ENCODE results near the gene EMC6.

EMC6 gene

DNA sequence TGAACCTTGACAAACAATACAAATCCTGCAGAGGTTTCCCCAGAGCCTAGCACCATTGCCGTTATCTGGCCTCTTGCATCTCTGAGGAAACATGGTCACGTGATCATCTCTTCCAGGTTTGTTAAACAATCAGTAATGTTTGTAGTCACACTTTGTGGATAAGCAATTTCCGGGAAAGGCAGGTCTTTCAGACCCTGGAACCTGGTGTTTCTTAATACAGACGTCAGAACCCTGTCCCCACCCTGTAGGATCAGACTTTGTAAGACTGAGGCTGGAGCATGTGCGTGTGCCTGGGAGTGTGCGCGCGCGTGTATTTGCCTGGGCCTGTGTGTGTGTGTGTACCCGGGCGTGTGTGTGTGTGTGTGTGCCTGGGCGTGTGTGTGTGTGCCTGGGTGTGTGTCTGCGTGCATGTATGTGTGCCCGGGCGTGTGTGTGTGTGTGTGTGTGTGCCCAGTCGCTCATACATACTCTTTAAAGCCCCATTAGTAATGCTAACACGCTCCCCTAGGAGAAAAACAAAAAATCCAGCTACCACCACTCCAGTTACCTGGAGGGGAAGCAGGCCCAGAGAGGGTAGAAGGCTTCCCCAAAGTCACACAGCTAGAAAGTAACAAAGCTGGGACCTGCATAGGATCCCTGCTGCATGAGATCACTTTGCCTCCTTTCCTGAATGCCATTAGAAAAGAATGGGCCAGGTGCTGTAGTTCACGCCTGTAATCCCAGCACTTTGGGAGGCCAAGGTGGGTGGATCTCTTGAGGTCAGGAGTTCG, 26.7 kb upstream of the EMC6 start:
- TF ChIP-seq, protein P1, sequence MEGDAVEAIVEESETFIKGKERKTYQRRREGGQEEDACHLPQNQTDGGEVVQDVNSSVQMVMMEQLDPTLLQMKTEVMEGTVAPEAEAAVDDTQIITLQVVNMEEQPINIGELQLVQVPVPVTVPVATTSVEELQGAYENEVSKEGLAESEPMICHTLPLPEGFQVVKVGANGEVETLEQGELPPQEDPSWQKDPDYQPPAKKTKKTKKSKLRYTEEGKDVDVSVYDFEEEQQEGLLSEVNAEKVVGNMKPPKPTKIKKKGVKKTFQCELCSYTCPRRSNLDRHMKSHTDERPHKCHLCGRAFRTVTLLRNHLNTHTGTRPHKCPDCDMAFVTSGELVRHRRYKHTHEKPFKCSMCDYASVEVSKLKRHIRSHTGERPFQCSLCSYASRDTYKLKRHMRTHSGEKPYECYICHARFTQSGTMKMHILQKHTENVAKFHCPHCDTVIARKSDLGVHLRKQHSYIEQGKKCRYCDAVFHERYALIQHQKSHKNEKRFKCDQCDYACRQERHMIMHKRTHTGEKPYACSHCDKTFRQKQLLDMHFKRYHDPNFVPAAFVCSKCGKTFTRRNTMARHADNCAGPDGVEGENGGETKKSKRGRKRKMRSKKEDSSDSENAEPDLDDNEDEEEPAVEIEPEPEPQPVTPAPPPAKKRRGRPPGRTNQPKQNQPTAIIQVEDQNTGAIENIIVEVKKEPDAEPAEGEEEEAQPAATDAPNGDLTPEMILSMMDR (IDR thresholded peaks at IDR 0.05; ENCODE audit: low read length, missing control alignments), result no peak
- no peak for DNase-seq (ENCODE audit: low read depth)
- H3K4me3 ChIP-seq (replicated peaks; ENCODE audit: low read depth, low read length), result no peak overlapping the region

DNA sequence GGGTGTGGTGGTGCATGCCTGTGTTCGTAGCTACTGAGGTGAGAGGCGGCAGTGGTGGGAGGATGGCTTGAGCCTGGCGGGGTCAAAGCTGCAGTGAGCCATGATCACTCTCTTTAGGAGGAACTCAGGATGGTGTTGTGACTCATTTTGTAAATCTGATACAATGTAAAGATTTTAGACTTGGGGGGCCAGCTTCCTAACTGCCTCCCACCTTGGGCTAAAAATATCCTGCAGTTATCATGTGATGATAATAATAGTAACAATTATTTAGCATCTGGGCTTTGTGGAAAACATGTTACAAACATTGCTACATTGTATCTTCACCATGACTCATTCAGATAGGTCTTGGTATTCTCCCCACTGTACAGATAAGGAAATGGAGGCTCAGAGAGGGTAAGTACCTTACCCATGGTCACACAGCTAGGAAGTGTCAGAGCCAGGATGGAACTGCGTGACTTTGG, 24.7 kb upstream of the EMC6 start:
- TF ChIP-seq, protein P1 (IDR thresholded peaks at IDR 0.05; ENCODE audit: low read length, missing control alignments), result no peak
- DNase-seq (ENCODE audit: low read depth), result no peak
- no peak overlapping the region for H3K4me3 ChIP-seq (replicated peaks; ENCODE audit: low read depth, low read length)

DNA sequence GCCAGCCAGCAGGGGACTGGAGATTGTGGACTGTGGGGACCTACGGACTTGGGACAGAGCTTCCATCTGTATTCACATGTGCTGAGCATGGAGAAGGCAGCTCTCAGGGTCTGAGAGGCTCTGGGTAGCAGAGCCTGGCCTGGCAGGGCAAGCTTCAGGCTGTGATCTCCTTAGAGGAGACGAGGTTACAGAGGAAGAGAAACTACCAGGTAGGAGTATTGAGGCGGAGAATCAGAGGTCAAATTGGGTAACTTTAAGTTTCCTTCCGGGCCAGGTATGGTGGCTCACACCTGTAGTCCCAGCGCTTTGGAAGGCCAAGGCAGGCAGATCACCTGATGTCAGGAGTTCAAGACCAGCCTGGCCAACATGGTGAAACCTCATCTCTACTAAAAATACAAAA, 23.3 kb upstream of the EMC6 start:
- DNase-seq (ENCODE audit: low read depth), result no peak
- TF ChIP-seq, protein P1 (IDR thresholded peaks at IDR 0.05; ENCODE audit: low read length, missing control alignments), result no peak
- H3K4me3 ChIP-seq (replicated peaks; ENCODE audit: low read depth, low read length), result no peak overlapping the region

DNA sequence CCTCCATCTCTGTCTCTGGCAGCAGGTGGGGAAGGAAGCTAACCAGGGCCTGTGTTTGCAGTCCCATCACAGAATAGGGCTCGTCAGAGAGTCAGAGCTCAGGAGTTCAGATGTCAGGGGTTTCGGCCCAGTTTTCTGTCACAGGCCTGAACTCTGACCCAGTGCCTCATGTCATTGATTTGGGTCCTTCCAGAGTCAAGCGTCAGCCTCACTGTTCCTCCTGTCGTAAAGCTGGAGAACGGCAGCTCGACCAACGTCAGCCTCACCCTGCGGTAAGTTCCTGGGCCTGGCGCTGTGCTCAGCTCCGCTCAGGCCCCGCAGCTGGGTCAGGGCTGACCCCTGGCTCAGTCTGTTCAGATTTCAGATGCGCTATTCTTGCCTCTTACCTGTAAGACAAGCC, 21.4 kb upstream of the EMC6 start:
- no peak for DNase-seq (ENCODE audit: low read depth)
- H3K4me3 ChIP-seq (replicated peaks; ENCODE audit: low read depth, low read length), result no peak overlapping the region
- TF ChIP-seq, protein P1 (IDR thresholded peaks at IDR 0.05; ENCODE audit: low read length, missing control alignments), result no peak

DNA sequence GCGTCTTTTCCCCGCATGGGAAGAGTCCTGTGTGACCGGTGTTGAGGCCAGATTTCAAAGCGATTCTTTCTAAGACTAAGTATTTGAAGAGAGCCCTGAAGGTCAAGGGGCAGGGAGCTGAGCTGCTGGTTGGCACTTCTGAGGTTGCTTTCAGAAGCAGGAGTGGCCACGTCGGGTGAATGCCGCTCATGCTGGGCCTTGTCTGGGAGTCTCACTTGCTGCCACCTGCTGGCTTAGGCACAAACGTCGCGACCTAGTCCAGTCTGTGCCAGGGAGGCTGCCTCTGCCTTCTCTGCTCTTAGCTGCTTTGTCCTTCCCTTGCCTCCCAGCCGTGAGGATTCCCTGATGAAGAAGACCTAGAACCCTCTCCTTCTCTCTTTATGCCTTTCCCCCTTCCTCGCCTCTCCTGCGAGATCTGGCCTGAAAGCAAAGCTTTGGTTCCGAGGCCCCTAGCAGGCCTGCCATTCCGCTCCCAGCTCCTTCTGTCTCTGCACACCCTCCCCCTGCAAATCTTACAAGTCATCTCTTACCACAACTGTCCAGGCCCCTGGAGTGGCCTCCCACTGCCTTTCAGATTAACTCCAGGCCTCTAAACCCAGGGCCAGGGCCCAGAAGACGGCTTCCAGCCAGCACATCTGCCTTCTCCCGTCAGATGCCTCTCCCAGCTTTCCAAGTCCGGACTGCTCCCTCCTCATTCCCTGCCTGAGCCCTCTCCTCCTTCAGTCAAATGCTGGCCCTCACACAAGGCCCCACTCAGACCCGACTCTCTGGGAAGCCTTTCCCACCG, 20.6 kb upstream of the EMC6 start:
- peak; percentile 73 for DNase-seq (ENCODE audit: low read depth)
- TF ChIP-seq, protein P1 (IDR thresholded peaks at IDR 0.05; ENCODE audit: low read length, missing control alignments), result peak; percentile 50
- H3K4me3 ChIP-seq (replicated peaks; ENCODE audit: low read depth, low read length), result no peak overlapping the region

DNA sequence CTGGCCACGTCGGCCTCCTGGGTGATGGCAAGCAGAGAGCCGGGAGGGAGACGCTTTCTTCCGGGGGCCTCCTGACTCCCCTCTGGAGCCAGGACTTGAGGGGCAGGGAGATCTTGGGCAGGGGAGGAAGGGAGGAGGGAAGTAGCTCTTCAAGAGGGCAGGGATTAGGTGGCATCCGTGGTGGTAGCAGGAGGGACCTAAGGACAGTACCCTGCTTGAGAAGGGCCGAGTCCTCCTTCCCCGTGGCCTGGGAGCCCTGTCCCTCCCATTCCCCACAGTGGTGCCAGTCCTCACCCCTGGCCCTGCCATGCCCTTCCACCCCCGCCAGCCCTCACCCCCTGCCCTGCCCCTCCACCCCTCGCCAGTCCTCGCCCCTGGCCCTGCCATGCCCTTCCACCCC, 12.8 kb upstream of the EMC6 start:
- no peak for DNase-seq (ENCODE audit: low read depth)
- H3K4me3 ChIP-seq (replicated peaks; ENCODE audit: low read depth, low read length), result no peak overlapping the region
- TF ChIP-seq, protein P1 (IDR thresholded peaks at IDR 0.05; ENCODE audit: low read length, missing control alignments), result no peak

Data from fibroblast of pulmonary artery (primary cell).